K562 (cell line): ENCODE measurements around the gene MGAT1. TPM values are rescaled to one million over a fixed set of nuclear protein-coding genes. Genes with fewer than 3 reads are reported as not detected.

Experiments used
- BACH1 ChIP-seq: fragments of 200-800 bp; sonication (Bioruptor generic); IDR thresholded peaks from 2 replicates; pipeline ENCODE4 v1.6.1; 2016; ENCODE audit warnings: missing genetic modification characterization, missing compliant biosample characterization
- CBFA2T3 ChIP-seq: fragments of 450-650 bp; IDR thresholded peaks from 2 replicates; pipeline ENCODE4 v1.6.1; 2017
- DPF2 ChIP-seq: fragments of 450-650 bp; IDR thresholded peaks from 2 replicates; pipeline ENCODE4 v1.6.1; 2016
- MCM3 ChIP-seq: fragments of 450-650 bp; IDR thresholded peaks from 2 replicates; pipeline ENCODE4 v1.6.1; 2016
- MTF1 ChIP-seq: fragments of 250-450 bp; sonication (Bioruptor Pico); IDR thresholded peaks from 2 replicates; pipeline ENCODE4 v1.9.0; 2021; ENCODE audit warnings: moderate library complexity, mild to moderate bottlenecking, inconsistent platforms, borderline replicate concordance
- NFE2L1 ChIP-seq: fragments of 450-650 bp; IDR thresholded peaks from 2 replicates; pipeline ENCODE4 v1.6.1; 2016; ENCODE audit warnings: missing genetic modification characterization, low read depth, mild to moderate bottlenecking, missing compliant biosample characterization, moderate library complexity, borderline replicate concordance
- POLR2AphosphoS2 ChIP-seq: IDR thresholded peaks from 2 replicates; pipeline ENCODE4 v1.6.1; 2012; ENCODE audit warnings: low read length, improper control_type of control experiment
- RNF2 ChIP-seq: sonication (generic); IDR thresholded peaks from 2 replicates; pipeline ENCODE4 v1.6.1; 2016
- SMAD4 ChIP-seq: fragments of 250-450 bp; sonication (Bioruptor Pico); conservative IDR thresholded peaks from 2 replicates; pipeline ENCODE4 v1.8.0; 2021; ENCODE audit warnings: inconsistent platforms, mild to moderate bottlenecking, moderate library complexity
- TGIF2 ChIP-seq: sonication (generic); formaldehyde crosslinking; IDR thresholded peaks from 2 replicates; pipeline ENCODE4 v1.8.1; 2022; ENCODE audit warnings: mild to moderate bottlenecking, missing genetic modification reagents, moderate library complexity
- TOE1 ChIP-seq, 2 experiments: fragments of 450-650 bp in 1 of 2; sonication (generic) in 1 of 2; formaldehyde crosslinking in 1 of 2; IDR thresholded peaks; 2 replicates each; pipeline versions ENCODE4 v1.7.1 to v1.8.0; 2016 to 2022; ENCODE audit warnings: borderline replicate concordance in 2 of 2, mild to moderate bottlenecking in 2 of 2, antibody characterized with exemption in 1 of 2, inconsistent platforms in 1 of 2, low read depth in 1 of 2, missing genetic modification reagents in 1 of 2, moderate library complexity in 1 of 2
- XRCC4 ChIP-seq: IDR thresholded peaks from one replicate; pipeline ENCODE4 v1.6.1; 2011; ENCODE audit not compliant: insufficient read depth, insufficient read length; ENCODE audit errors: extremely low read depth
- YBX1 ChIP-seq: fragments of 450-650 bp; IDR thresholded peaks from 2 replicates; pipeline ENCODE4 v1.7.1; 2016; ENCODE audit warnings: mild to moderate bottlenecking
- ZNF239 ChIP-seq: fragments of 250-450 bp; sonication (Bioruptor Pico); IDR thresholded peaks from 2 replicates; pipeline ENCODE4 v1.4.0; 2020; ENCODE audit warnings: mild to moderate bottlenecking
- ZNF347 ChIP-seq: fragments of 450-650 bp; formaldehyde crosslinking; IDR thresholded peaks from 2 replicates; pipeline ENCODE4 v1.4.0; 2020; ENCODE audit warnings: low read depth, mild to moderate bottlenecking, moderate library complexity
- ZNF668 ChIP-seq: fragments of 250-450 bp; sonication (Bioruptor Pico); IDR thresholded peaks from 2 replicates; pipeline ENCODE4 v1.8.0; 2022; ENCODE audit warnings: mild to moderate bottlenecking, inconsistent platforms
- ZZZ3 ChIP-seq: fragments of 450-650 bp; IDR thresholded peaks from 2 replicates; pipeline ENCODE4 v1.6.1; 2016; ENCODE audit warnings: antibody characterized with exemption, mild to moderate bottlenecking, moderate library complexity
- polyA plus RNA-seq, 8 experiments: library from polyadenylated mRNA; depleted of rRNA in 4 of 8; stranded (reverse) in 5 of 8; unstranded in 3 of 8; fragments of >200 nt; fragmentation: Nextera tagmentation in 2 of 8; fragmentation: Illumina TruSeq in 1 of 8; extraction: Ambion mirVana in 2 of 8; extraction: Trizol in 1 of 8; gene quantifications; 2 replicates each; pipeline versions ENCODE4 v1.2.1 to v1.2.3, GENCODE V29; 2011 to 2014; ENCODE audit warnings: inconsistent platforms in 1 of 8, missing spikeins in 1 of 8
- total RNA-seq, 7 experiments: library from RNA; depleted of rRNA in 6 of 7; stranded (reverse); fragments of >200 nt in 6 of 7; fragmentation: Illumina TruSeq in 2 of 7; extraction: Trizol in 2 of 7; gene quantifications; 2 replicates each; pipeline versions ENCODE4 v1.2.1 to v1.2.3, GENCODE V29; 2011 to 2021; ENCODE audit warnings: low replicate concordance in 1 of 7
- TF ChIP-seq, protein P1 (sequence below), 2 experiments: fragments of 450-650 bp in 1 of 2; sonication (generic) in 1 of 2; formaldehyde crosslinking in 1 of 2; IDR thresholded peaks; 2 replicates each; pipeline versions ENCODE4 v1.7.1 to v1.9.0; 2016 to 2022; ENCODE audit warnings: inconsistent platforms in 1 of 2, mild to moderate bottlenecking in 1 of 2, missing genetic modification reagents in 1 of 2
- TF ChIP-seq, protein P2 (sequence below): sonication (generic); formaldehyde crosslinking; IDR thresholded peaks from 2 replicates; pipeline ENCODE4 v1.8.0; 2022; ENCODE audit warnings: mild to moderate bottlenecking, missing genetic modification reagents

Gene MGAT1
- total and polyA plus RNA-seq, 9 of the 15 experiments (the other 6 are each of a cell fraction or from before 2014, with no cell fraction given), result 3.9 to 82.7 (median 44.5) TPM

GRCh38 chr5:180831139-180832093 lies 28.8 kb upstream of the MGAT1 start (continued):
- TF ChIP-seq, protein P1, sequence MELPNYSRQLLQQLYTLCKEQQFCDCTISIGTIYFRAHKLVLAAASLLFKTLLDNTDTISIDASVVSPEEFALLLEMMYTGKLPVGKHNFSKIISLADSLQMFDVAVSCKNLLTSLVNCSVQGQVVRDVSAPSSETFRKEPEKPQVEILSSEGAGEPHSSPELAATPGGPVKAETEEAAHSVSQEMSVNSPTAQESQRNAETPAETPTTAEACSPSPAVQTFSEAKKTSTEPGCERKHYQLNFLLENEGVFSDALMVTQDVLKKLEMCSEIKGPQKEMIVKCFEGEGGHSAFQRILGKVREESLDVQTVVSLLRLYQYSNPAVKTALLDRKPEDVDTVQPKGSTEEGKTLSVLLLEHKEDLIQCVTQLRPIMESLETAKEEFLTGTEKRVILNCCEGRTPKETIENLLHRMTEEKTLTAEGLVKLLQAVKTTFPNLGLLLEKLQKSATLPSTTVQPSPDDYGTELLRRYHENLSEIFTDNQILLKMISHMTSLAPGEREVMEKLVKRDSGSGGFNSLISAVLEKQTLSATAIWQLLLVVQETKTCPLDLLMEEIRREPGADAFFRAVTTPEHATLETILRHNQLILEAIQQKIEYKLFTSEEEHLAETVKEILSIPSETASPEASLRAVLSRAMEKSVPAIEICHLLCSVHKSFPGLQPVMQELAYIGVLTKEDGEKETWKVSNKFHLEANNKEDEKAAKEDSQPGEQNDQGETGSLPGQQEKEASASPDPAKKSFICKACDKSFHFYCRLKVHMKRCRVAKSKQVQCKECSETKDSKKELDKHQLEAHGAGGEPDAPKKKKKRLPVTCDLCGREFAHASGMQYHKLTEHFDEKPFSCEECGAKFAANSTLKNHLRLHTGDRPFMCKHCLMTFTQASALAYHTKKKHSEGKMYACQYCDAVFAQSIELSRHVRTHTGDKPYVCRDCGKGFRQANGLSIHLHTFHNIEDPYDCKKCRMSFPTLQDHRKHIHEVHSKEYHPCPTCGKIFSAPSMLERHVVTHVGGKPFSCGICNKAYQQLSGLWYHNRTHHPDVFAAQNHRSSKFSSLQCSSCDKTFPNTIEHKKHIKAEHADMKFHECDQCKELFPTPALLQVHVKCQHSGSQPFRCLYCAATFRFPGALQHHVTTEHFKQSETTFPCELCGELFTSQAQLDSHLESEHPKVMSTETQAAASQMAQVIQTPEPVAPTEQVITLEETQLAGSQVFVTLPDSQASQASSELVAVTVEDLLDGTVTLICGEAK (IDR thresholded peaks at IDR 0.05), result peak; percentile 63; the same call in 1 of the 2 replicates
- TF ChIP-seq, protein P1 (CRISPR knock-in tag; IDR thresholded peaks at IDR 0.05), result no peak
- TF ChIP-seq BACH1 (tag) (no peak), ZNF668 (CRISPR knock-in tag) (0 out of 2 replicates have a peak, but pooled peaks have one; percentile 46), RNF2 (no peak), MCM3 (no peak), TGIF2 (CRISPR knock-in tag) (peak; percentile 90), ZZZ3 (no peak), ZNF347 (CRISPR knock-in tag) (no peak), CBFA2T3 (no peak), ZNF239 (CRISPR knock-in tag) (no peak), SMAD4 (CRISPR knock-in tag) (peak; percentile 62), XRCC4 (no peak), NFE2L1 (tag) (no peak), POLR2AphosphoS2 (peak; percentile 63; the same call in 1 of the 2 replicates), DPF2 (0 out of 2 replicates have a peak, but pooled peaks have one; percentile 12), TOE1 (IDR thresholded peaks at IDR 0.05; ENCODE audit: borderline replicate concordance) (peak; percentile 4; the same call in 1 of the 2 replicates), TOE1 (CRISPR knock-in tag; IDR thresholded peaks at IDR 0.05; ENCODE audit: borderline replicate concordance, low read depth) (no peak), MTF1 (no peak), YBX1 (no peak)
- TF ChIP-seq, protein P2, sequence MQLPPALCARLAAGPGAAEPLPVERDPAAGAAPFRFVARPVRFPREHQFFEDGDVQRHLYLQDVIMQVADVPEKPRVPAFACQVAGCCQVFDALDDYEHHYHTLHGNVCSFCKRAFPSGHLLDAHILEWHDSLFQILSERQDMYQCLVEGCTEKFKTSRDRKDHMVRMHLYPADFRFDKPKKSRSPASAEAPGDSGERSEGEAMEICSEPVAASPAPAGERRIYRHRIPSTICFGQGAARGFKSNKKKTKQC (CRISPR knock-in tag), result peak; percentile 32; the same call in 1 of the 2 replicates
